NCI-H748 treated with DMSO at 0.1 percent for 48 hours (cell line): Measurements from ENCODE around the gene NINJ2.

Source experiments
- DNase-seq: peaks from one replicate; lab custom pipeline; 2025; lab: John Stamatoyannopoulos, UW

Gene NINJ2

DNA sequence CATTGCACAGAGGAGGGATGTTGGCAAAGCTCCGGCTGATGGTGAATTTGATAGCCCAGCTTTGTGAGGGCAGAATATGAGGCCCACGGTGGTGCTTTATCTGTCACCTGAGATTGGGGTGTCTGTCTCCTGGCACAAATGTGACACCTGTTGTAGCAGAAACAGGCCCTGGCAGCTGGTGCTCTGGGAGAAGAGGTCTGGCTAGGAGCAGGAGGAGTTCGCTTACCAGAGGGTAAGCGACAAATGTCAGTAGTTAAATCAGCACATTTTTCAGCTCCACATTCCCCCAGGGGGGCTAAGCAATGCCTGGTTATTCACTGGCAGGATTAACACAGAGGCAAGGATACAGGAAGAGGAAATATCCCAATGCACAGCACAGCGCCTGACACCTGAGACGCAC lies 132.4 kb downstream of the NINJ2 start:
- no peak for DNase-seq

DNA sequence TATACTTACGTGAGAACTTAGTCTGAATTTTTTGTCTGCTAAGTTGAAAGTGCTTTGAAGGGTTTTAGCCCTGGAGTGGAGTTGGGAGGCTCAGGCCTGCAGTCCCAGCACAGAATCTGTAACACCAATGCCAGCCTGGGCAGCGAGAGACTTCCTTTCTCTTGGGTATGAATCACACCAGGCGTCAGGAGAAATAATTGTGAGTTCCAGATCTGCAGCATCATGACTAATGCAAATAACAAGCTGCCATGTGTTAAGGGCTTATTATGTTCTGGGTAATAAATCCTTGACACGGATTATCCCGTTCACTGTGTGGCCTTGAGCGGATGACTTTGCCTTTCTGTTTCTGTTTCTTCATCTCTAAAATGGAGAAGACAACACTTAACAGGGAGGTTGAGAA lies 132.9 kb downstream of the NINJ2 start:
- no peak for DNase-seq

DNA sequence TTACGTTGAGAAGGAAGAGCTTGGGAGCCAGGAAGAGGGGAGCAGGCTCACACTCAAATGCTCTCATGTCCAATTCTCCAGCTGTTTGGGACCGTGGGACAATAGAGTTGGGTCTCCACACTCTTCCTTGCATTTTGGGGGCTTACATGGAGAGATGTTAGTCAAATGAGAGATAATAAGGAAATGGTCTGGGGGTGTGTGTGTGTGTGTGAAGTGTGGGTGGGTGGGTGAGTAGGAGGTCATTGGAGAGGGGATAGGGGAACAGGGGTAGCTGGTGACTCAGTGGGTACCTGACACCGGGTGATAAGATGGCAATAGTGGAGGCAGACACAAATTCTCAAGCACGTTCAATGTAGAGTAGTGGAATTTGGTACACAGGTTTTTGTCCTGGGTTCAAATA lies 135.5 kb downstream of the NINJ2 start:
- no peak for DNase-seq

DNA sequence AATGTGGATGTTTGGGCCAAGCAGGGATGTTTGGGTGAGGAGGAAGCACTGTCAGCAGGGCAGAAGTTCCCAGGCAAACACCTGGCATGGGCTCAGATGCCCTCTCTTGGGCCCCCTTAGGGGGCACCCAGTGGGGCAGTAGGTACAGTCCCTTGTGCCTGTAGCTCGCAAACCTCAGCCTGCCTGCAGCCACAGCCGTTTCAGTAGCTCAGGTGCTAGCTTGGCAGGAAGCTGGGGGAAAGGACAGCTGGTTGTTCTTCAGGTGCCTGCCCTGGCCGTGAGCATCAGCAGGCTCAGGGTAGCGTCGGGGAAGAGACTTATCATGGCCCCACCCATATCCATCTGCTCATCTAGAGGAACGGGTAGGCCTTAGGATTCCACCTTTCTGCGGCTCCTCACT lies 136.0 kb downstream of the NINJ2 start:
- DNase-seq: no peak

DNA sequence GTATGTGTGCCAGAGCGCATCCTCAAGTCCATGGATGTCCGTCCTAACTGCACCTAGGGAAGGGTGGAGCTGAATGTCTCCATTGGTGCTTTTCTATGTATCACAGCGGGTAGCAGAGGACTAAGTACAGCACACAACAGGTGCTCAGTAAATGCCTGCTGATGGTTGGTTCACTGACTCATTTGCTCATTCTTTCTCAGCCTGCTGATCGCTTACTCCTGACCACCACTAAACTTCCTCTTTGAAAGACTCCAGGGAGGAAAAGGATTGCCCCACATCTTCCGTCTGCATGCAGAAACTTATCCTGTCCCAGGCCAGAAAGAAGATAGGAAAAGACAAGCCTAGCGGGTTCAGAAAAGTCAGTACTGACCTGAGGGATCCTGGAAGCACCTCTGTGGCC lies 137.2 kb downstream of the NINJ2 start:
- no peak for DNase-seq

DNA sequence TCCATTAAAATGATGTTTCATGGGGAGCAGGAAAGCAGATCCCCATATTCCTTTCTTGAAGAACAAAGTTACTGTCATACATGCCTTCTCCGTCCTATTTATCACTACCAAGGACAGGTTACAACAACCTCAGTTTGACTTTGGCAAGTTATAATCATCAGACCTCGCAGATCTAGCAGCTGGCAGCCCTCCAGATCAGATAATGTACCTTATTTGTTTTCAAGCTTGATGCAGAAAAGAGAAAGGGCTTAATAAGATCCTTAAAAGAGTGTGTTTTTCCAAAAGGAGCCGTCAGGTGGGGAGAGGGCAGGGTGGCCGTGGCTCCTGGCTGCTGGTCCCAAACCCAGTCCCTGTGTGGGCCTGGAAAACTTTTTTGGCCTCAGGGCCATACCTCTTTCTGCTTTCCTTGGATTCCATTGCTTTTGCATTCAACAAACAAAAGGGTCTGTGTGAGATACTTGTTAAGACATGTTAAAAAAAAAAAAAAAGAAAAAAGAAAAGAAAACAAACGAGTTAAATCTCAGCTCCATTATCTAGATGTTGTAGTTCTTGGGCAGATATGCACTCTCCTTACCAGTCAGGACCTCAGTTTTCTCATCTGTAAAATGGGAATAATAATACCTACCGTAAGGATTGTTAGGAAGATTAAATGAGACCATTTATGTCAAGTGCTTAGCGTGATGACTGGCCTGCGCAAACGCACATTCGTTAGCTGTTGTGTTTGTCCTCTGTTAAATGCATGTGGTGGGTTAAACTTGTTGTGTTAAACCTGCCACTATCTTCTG lies 138.9 kb downstream of the NINJ2 start:
- no peak for DNase-seq

DNA sequence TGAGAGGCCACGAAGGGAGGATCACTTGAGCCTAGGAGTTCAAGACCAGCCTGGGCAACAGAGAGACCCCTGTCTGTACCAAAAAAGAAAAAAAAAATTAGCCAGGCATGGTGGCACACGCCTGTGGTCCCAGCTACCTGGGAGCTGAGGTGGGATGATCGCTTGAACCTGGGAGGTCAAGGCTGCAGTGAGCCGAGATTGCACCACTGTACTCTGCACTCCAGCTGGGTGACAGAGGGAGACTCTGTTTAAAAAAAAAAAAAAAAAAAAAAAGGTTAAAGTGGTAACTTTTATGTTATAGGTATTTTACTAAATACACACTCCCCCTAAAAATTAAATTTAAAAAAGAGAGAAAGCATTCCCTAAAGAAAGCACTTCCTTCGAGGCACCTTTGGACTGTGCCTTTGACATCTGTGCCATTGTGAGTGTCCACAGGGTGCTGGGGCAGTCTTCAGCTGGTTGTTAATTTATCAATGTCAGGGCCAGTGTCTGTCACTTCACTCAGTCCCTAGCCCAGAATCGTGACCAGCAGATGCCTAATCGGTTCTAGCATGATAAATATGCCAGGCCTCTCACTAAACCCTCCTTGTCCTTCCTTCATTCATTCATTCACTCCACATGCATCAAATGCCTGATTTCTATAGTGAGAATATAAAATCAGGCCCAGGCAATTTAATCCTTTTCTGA lies 140.4 kb downstream of the NINJ2 start:
- DNase-seq: no peak

DNA sequence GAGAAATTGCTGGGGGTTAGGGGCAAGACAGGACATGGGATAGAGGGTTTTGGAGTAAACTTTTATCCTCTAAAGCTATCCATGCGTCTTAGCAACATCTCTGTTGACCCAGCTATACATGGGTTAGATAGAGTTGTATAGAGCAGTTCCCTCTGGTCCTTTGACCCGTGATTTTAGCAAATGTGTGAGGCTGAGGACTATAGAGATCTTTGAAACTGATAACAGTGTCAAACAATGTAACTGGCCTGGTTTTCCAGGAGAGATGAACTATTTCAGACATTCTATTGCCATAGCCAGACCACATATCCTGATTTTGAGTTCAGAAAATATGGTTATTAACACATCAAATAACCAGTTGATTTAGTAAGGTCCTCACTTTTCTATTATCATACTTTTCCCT lies 143.1 kb downstream of the NINJ2 start:
- no peak for DNase-seq

DNA sequence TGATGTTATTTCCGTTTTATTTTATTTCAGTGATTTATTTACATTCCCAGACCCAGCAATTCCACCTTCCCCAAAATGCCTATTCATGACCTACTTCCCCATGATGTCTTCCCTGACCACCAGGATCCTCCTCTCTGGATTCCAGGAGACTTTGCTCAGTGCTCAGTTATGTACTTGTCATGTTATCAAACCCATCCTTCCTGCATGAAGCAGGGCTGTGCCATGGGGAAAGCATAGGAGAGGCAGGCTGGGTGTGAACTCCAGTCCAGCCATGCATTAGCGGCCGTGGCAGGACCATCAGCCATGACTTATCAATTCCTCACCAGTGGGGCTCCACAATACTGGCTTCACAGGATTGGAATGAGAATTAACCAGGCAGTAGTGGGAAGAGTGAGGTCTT lies 145.7 kb downstream of the NINJ2 start:
- DNase-seq: no peak
